NCI-H146 (cell line): ENCODE results near the gene RAB40C.
A peak's percentile ranks its signal among the peaks of the same experiment; 100 is the strongest.
"Not testable (repeated sequence)": the region's sequence is repeated elsewhere in the genome, so short reads cannot be mapped to it uniquely, and the experiment has no call there.

Source experiments
- DNase-seq: peaks from one replicate; lab custom pipeline; 2025; lab: John Stamatoyannopoulos, UW

The RAB40C gene

DNA sequence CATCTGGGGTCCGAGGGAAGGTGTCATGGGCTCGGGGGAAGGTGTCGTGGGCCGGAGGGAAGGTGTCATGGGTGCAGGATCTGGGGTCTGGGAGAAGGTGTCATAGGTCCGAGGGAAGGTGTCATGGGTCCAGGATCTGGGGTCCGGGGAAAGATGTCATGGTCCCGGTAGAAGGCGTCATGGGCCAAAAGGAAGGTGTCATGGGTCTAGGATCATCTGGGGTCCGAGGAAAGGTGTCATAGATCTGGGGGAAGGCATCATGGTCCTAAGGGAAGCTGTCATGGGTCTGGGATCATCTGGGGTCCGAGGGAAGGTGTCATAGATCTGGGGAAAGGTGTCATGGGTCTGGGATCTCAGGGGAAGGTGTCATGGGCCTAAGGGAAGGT lies 942 bp downstream of the RAB40C start:
- DNase-seq = no peak

DNA sequence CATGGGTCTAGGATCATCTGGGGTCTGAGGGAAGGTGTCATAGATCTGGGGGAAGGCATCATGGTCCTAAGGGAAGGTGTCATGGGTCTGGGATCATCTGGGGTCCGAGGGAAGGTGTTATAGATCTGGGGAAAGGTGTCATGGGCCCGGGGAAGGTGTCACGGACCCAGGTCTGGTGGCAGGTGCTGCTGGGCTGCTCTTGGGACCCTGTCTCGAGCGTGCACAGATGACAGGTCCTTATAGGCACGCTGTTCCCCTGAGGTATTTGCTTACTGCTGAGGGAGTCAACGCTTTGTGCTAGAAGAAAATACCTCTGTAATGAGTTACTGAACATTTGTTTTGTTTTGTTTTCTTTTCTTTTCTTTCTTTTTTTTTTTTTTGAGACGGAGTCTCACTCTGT lies 1.4 kb downstream of the RAB40C start:
- no peak for DNase-seq

DNA sequence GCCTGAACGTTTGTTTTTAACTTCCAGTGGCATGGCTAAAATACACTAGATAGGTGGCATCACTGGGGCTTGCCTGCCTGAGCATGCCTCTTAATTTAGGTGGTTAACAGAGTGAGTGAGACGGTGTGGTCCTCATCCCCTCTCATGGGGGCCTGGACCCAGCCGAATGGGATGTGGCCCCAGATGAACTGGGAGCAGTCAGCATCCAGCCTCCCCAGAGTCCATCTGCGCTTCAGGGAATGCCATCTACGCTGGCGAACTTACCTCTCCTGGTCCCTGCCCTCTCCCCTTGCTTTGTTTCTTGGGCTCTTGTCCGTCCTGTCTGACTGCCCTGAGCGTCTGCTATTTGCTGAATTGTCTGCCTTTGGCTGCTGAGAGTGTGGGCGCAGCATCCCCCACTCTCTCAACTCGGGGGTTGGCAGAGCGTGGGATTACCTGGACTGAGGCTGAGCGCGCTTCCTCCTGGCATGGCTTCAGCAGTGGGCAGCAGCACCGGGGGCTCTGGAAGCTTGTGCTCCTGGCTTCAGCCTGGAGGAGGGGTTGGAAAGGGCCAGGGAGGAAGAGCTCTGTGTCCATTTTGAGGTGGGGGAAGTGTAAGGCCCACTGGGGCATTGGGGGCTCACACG lies 2.1 kb downstream of the RAB40C start:
- DNase-seq = no peak

DNA sequence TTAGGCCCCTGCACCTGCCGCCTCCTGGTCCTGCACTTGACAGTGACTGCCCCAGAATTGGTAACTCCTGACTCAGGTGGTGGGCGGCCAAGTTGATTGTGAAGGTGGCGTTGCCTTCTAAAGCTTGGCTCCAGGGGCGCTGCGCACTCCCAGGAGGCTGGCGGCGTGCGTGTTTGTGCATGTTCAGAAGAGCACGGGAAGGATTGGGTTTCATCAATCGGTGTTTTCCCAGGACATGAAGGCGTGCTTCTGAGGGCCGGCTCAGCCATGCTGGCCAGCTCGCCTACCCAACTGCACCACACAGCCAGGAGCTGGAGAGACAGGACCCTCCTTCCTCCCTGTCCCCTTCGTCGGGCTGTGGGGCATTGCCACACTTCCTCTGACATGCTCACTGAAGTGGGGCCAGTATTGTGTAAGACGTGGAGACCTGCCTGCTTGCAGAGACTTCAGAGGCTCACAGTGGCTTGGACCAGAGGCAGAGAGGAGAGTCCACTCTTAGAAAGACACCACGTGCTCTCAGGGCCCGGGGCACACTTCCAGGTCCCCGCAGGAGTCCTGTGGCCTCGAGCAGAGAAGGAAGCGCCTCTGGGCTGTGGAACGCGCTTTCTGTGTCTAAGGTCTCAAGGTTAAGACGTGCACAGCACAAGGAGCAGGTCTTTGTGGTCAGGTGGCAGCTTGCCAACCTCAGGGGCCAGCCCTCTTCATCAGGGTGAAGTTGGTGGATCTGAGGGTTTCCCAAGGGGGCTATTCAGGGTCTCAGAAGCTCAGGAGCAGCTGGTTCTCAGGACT lies 2.8 kb downstream of the RAB40C start:
- DNase-seq = peak; percentile 32

DNA sequence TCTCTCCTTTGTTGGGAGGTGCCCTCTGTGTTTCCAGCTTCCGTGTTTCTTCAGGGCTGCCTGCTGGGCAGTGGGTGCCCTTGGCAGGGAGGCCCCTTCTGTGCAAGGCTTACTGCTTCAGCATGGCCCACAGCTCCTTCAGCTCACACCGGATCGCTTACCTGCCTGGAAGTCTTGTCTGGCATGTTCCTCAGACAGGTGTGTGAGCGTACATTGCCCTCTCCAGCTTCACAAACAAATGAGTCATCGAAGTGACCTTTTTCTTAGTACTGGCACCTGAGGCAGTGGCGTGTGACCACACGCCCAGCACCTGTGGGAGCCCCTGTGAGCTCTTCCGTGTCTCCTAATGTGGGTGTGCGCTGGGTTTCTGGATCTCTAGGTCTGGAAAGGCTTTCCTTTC lies 3.5 kb downstream of the RAB40C start:
- peak; percentile 88 for DNase-seq

DNA sequence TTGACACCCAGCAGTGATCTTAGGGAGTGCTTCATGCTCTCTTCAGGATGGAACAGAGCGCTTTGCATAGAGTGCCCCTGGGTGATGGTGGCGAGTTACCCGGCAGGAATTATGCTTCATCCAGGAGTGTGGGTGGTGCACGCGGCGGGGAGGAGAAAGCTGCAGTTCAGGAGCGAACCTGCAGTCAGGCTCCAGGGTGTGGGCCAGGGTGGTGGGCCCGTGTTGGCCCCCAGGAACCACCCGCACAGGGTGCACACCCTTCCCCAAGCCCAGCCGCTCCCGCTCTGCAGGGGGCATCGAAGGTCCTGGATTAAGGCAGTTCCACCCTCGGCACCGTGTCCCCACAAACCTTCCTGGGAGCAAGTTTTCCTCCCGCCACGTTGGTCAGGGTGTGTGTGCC lies 3.9 kb downstream of the RAB40C start:
- DNase-seq = no peak

DNA sequence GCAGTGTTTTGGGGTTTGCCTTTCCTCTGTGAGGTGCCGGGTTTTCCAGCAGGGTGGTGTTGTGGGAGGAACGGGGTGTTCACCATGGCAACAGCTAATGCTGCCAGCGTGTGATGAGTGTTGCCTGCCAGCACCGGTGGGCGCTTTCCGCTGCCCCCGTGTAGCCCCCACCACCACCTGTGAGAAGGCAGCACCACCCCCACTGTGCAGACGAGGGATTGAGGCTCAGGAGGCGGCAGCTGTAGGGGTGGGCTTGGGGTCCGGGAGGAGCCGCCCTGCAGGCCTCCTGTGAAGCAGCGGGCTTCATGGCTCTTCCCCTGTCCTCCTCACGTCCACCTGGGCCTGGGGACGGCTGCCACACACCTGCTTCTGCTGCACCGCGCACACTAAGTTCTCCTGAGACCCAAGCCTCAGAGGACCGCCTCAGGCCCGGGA lies 5.2 kb downstream of the RAB40C start:
- DNase-seq = no peak

DNA sequence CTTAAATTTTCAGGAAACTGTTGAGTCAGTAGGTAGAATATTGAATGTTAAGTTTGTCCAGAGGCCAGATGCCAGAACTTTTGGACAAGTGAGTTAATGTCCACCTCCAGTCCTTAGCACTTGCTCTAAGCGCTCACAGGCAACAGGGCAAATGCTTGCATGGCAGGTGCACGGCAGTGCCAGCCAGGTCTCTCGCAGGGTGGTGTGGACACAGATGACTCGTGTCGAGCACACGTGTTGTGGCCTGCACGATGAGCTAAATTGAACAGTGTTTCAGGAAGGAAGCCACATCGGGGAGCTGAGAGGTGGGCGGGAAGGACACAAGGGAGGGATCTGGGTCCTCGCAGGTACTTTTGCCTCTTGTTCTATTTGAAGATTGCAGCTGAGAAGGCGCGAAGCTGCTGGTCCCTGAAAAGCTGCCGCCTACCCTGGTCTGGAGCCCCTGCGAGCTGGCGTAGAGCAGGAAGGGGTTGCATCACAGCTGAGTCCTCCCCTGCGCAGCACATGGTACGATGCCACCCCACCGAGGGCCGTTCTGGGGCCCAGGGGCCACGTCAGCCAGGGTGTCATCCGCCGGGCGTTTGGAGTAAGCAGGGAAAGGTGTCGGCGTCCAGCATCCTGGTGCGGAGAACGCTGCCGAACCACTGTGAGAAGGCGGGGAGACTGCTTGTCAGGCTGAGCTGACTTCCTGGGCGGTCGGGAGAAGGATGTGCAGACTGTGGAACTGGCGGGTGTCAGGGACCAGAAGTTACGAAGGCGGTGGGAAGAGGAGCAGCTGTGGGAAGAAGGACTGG lies 6.3 kb downstream of the RAB40C start:
- no peak for DNase-seq

DNA sequence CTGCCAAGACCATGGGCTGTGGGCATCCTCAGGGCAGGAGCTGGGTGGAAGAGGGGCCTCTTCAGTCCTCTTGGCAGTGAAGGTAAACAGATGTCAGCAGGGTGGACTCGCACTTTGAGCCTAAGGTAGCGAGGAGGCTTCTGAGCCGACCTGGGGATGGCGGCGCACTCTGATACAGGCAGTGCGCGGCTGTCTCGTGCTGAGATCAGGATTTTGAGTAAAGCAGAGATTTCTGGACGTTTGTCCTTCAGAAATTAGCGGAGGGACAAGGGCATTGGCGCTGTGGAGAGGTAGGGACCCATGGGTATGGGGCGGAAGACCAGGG lies 6.8 kb downstream of the RAB40C start:
- no peak for DNase-seq

DNA sequence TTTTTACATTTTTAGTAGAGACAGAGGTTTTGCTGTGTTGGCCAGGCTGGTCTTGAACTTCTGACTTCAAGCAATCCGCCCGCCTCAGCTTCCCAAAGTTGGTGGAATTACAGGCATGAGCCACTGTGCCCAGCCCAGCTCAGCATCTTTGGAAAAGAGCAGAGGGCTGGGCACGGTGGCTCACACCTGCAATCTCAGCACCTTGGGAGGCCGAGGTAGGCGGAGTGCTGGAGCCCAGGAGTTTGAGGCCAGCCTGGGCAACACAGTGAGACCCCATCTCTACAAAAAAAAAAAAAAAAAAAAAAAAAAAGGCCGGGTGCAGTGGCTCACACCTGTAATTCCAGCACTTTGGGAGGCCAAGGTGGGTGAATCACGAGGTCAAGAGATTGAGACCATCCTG lies 7.8 kb downstream of the RAB40C start:
- DNase-seq = not testable (repeated sequence)

DNA sequence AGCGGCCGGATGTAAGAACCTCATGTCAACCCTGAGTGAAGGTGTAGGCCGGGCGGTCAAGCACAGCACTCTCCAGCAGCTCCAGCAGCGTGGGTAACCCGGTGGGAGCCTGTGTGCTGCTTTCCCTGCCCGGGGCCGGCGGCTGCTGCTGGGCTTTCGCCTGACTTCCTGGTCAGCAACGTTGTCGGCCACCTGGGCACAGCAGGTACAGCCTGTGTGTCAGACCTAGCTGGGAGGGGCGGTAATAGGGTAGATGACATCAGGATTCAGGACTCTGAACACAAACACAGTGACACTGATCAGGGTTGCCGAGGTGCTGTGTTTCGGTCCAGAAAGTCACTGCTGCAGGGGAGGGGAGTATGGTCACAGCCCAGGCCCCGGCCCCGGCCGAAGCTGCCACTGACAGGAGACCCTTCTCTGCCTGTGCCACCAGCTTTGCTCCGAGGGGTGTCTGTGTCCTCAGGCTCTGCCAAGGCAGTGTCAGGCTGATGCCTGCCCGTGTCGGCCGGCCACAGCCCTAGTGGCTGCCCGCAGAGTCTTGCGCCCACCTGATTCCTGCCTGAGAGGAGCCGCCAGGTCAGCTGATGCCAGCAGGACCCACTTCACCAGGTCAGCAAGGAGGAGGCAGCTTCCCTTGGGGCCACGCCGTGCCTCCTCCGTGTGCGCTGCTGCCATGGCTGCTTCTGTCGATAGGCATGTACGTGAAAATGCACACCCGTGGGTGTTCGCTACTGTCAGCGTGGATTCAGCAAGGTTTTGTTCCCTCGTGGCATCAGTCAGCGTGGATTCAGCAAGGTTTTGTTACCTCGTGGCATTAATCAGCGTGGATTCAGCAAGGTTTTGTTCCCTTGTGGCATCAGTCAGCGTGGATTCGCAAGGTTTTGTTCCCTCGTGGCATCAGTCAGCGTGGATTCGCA lies 9.2 kb downstream of the RAB40C start:
- no peak for DNase-seq

DNA sequence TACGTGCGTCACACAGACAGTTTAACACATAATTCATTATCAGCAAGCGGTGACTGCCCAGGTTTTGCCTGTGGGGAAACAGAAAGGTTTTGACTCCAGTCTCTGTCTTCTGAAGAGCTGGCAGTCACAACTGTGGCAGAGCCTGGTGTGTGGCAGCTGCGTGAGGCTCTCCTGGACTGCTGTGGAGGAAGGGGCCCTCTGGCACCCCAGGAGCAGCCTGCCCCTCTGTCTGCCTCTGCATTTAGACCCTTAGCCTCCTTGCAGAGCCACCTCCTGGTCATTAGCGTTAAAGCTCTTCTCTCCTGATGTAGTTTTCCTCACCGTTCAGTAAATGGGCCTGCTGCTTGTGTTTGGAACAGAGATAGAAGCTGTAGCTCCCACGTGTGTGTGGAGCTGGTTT lies 10.9 kb downstream of the RAB40C start:
- no peak for DNase-seq

DNA sequence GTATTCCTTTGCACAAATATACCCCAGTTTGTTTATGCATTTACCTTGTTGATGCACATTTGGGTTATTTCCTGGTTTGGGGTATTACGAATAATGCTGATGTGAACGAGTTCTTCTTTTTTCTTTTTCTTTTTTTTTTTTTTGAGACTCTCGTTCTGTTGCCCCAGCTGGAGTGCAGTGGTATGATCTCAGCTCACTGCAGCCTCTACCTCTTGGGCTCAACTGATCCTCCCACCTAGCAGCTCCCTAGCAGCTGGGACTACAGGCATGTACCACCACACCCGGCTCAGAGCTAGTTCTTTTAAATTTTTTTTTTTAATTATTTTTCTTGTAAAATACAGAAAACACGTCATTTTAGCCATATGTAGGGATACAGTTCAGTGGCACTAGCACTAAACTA lies 14.1 kb downstream of the RAB40C start:
- DNase-seq = no peak

DNA sequence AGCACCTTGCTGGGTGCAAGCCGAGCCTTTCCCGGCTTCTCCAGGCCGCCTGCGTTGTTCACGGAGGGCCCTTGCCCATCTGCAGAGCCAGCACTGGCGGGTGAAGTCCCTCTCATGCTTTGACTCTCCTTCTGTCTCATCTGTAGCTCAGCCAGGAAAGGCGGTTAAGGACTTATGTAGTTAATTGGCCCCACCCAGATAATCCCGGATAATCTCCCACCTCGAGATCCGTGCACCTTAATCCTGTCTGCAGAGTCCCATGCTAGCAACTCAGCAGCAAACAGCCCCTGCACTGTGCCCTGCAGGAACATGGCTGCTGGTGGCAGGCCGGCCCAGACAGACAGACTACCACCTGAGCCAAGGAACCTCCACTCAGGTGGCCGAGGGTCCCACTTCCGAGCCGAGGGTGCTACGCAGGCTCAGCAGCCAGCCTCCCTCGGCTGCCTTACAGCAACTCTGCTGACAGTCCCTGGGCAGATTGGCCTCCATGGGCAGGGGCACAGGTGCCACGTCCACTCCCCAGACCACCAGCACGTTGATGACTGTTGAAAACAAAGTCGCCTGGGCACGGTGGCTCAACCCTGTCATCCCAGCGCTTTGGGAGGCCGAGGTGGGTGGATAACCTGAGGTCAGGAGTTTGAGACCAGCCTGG lies 16.9 kb downstream of the RAB40C start:
- no peak for DNase-seq

DNA sequence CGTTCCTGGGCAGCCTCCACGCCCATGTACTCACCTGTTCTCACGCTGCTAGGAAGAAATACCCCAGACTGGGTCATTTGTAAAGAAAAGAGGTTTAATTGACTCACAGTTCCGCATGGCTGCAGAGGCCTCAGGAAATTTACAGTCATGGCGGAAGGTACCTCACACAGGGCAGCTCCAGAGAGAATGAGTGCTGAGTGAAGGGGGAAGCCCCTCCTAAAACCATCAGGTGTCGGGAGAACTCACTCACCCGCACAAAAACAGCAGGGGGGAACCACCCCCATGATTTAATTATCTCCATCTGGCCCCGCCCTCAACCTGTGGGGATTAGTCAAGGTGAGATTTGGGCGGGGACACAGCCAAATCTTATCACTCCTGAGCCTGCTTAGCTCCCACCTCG lies 18.2 kb downstream of the RAB40C start:
- DNase-seq = peak; percentile 88

DNA sequence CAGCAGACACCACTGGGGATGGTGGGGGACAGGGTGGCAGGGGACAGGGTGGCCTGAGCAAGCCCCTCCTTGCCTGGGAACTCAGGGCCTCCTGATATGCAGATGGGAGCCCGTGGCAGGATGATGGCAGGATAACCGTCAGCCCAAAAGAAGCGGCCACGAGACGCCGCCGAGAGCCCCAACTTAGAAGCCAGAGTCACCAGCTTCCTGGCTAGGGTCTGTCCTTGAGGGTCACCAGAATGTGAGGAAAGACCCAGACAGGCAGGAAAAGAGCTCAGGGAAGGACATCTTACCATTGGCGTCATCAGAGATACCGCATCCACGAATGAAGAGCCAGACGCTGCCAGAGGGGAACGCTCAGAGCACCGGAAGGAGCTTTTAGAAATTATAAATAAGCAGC lies 19.4 kb downstream of the RAB40C start:
- no peak for DNase-seq

DNA sequence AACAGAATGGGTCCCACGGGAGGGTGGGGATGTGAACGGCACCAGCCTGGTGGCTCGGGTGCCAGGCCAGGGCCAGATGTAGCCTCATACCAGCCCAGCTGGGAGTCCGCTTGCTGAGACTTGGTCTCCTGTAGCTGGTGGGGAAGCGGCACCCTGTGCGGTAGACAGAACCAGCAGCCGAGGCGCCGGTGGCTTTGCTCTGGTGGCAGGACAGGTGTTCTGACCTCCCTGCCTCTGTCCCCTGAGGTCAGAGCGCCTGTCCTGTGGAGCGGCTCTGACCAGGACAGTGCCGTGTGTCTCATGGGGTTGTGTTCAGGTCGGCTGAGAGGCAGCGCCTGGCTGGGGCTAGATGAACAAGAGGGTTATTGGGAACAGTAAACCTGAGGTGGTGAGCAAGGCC lies 20.1 kb downstream of the RAB40C start:
- DNase-seq = no peak

DNA sequence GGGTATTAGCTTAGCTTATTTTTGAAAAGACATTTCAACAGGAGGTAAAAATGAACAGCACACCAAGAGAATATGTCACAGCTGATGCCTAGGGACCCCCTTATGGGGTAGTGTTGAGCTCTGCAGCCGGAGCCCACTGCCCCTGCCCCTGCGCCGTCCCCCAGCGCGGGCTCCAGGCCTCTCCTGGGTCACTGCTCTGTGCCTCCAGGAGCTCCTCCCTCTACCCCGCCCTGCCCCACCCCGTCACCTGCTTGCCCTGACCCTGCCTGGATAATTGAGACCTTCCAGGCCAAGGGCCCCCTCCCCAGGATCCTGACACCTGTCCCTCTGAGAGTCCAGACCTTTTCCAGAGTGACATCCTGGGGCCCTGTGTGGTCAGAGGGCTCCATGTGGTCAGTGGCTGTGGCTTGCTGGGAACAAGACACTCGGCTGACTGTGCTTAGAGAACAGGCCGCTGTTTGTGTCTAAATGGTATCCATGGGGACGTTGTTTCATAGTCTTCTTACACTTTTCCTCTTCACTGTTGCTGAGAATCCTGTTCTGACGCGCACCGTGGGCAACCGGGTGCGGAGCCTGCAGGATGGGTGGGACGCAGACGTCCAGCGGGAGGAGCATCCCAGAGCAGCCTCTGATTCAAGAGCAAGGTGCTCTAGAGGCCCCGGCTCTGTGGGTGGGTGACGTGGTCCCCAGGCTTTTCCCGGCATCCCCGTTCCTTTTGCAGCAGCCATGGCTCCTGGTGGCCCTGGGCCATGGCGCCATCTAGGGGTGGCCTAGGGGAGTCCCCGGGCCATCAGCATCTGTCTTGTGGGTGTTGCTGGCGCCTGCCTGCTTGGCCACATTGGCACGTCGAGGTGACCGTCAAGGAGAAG lies 20.9 kb downstream of the RAB40C start:
- DNase-seq = no peak

DNA sequence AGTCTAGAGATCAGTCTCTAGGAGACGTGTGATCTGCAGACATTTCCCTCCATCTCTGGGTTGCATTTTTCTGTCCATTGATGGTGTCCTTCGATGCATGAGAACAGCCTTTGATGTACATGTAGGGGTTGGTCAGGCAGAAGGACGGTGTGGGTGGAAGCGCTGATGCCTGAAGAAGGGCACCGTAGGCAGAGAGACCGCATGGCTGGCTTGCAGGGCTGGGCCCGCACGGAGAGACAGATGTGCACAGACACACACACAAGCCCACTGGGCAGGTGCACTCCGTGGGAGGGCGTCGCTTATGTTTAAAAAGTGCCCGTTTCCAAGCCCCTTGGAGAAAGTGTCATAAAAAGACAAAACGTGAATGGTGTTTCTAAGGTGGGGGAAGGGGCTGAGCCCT lies 25.3 kb downstream of the RAB40C start:
- no peak for DNase-seq

DNA sequence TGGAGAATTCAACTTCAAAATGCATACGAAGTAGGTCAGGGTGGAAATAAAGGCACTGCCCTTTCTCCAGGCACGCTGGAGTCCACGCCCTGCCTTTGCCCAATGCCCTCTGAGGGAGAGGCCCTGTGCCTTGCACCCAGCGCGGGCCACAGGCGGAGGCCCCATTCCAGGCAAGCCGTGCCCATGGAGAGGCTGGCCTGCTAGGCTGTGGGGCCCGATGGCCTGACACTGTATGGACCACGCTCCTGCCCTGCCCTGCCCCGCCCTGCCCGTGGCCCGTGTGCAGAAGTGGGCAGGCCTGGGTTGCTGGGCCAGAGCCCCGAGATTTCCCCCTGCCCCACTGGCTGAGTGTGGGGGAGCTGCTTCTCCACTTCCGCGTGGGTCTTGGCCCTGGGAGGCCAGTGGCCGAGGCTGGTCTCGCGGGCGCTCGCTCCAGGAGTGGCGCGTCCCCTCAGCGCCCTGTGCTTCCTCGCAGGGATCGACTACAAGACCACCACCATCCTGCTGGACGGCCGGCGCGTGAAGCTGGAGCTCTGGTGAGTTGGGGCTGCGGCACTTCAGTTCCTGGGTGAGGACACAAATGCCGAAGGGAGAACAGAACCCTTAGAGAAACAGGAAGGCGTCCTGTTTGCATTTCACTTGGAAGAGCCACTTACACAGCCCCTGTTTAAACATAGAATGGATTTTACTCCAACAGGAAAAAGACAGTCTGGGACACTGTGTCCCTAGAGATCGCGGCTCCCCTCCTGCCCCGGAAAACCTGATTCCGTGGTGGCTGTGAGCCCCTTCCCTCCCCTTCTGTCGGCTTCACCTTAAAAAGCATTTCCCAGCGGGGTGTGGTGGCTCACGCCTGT lies 27.1 kb downstream of the RAB40C start:
- DNase-seq = no peak
